ENCODE results near the gene DUOXA1.

The DUOXA1 gene

DNA sequence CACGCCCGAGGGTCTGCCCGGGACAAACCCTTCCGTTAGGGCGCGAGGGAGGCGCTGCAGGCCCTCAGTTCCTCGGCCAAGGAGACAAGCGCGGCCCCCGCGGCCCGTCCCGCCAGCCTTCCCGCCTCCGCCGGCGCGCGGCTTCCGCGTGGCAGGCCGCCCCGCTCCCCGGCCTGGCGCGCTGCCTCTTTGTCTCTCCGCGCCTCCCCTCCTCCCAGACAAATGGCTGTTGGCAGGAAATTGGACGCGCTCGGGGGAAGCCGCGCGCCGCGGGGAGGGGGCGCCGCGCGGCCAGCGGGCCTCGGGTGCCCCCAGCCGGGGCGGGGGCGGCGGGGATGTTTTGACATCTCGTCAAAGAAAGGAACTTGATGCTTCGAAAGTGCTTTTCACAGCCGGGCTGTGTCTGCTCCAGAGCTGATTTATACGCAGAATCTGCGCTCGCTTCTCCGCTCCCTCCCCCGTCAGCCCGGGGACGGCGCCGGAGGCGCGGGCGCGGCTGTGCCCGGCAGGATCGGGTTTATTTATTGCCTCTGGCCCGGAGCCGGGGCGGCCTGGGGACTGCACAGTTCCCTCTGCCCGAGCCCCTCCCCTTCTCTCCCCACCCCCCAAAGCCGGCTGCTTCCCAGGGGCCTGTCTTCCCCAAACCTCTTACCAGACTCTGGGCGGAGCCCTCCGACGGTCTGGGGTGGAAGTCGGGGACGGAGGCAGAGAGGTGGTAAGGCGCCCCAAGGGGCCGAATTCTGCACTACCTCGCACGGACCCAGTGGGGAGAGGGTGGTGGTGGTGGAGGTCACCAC is 37.4 kb upstream of the DUOXA1 start:
- no peaks in the 10 kb centered on the region for H3K27me3 ChIP-seq (ENCODE audit: control insufficient read depth in 1 of 2, insufficient read depth in 2 of 2, low read length in 2 of 2)
- peaks cover 0 to 5% of the 10 kb centered on the region in 2 donors for H3K36me3 ChIP-seq (ENCODE audit: control insufficient read depth in 1 of 2, insufficient read depth in 2 of 2, low read length in 2 of 2)
- H3K27ac ChIP-seq (ENCODE audit: low read depth, low read length): peak overlapping the region; percentile 79
- peak overlapping the region; percentile 65 to 67 for H3K4me3 ChIP-seq (ENCODE audit: low read depth in 1 of 2, low read length in 2 of 2)
- peaks cover 13 to 19% of the 10 kb centered on the region in 2 donors for H3K4me1 ChIP-seq (ENCODE audit: control insufficient read depth in 1 of 2, insufficient read depth in 2 of 2, low read length in 2 of 2)
- H3K9me3 ChIP-seq (ENCODE audit: control insufficient read depth in 1 of 2, low read length in 2 of 2): no peaks in the 10 kb centered on the region
- peak overlapping the region; percentile 60 to 75 for H3K9ac ChIP-seq (ENCODE audit: low read depth in 1 of 2, low read length in 2 of 2)

DNA sequence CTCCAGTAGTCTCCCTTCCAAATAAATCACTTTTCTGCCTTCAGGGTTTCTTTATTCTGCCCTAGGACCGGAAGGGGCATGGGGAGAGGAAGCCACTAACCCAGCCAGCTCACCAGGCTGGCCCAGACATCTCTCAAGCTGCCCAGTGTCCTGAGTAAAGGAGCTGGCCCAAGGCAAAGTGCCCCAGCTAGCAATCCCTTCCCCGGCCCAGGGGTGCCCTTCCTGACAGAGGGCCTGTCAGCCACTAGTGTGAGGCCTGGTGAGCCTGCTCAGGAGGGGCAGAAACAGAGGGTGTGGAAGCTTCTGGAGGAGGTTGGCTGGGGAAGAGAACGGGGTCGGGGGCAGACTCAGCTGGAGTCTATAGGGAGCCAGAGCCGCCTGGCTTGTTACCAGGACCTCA is 35.9 kb upstream of the DUOXA1 start:
- H3K9me3 ChIP-seq (ENCODE audit: control insufficient read depth in 1 of 2, low read length in 2 of 2): no peaks in the 10 kb centered on the region
- no peaks in the 10 kb centered on the region for H3K36me3 ChIP-seq (ENCODE audit: control insufficient read depth in 1 of 2, insufficient read depth in 2 of 2, low read length in 2 of 2)
- no peak overlapping the region for H3K4me3 ChIP-seq (ENCODE audit: low read depth in 1 of 2, low read length in 2 of 2)
- H3K4me1 ChIP-seq (ENCODE audit: control insufficient read depth in 1 of 2, insufficient read depth in 2 of 2, low read length in 2 of 2): peaks cover 13 to 19% of the 10 kb centered on the region in 2 donors
- H3K27ac ChIP-seq (ENCODE audit: low read depth, low read length): no peak overlapping the region
- no peak overlapping the region for H3K9ac ChIP-seq (ENCODE audit: low read depth in 1 of 2, low read length in 2 of 2)
- no peaks in the 10 kb centered on the region for H3K27me3 ChIP-seq (ENCODE audit: control insufficient read depth in 1 of 2, insufficient read depth in 2 of 2, low read length in 2 of 2)

DNA sequence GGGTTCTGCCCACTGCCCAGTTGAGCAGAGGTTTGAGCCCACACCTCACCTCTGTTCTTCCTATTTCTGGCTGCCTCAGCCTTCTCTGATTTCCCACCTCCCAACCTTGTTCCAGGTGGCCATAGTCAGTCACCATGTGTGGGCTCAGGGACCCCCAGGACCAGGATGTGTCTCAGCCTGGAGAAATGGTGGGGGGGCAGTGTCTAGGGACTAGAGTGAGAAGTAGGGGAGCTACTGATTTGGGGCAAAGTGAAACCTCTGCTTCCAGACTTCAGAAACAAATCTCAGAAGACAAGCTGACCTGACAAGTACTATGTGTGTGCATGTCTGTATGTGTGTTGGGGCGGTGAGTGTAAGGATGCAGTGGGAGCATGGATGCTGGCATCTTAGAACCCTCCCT is 35.2 kb upstream of the DUOXA1 start:
- Histone ChIP-seq H3K27me3 (ENCODE audit: control insufficient read depth in 1 of 2, insufficient read depth in 2 of 2, low read length in 2 of 2) (no peaks in the 10 kb centered on the region), H3K4me1 (ENCODE audit: control insufficient read depth in 1 of 2, insufficient read depth in 2 of 2, low read length in 2 of 2) (peaks cover 13 to 19% of the 10 kb centered on the region in 2 donors), H3K27ac (ENCODE audit: low read depth, low read length) (no peak overlapping the region), H3K9me3 (ENCODE audit: control insufficient read depth in 1 of 2, low read length in 2 of 2) (no peaks in the 10 kb centered on the region), H3K36me3 (ENCODE audit: control insufficient read depth in 1 of 2, insufficient read depth in 2 of 2, low read length in 2 of 2) (no peaks in the 10 kb centered on the region), H3K4me3 (ENCODE audit: low read depth in 1 of 2, low read length in 2 of 2) (no peak overlapping the region), H3K9ac (ENCODE audit: low read depth in 1 of 2, low read length in 2 of 2) (no peak overlapping the region)

DNA sequence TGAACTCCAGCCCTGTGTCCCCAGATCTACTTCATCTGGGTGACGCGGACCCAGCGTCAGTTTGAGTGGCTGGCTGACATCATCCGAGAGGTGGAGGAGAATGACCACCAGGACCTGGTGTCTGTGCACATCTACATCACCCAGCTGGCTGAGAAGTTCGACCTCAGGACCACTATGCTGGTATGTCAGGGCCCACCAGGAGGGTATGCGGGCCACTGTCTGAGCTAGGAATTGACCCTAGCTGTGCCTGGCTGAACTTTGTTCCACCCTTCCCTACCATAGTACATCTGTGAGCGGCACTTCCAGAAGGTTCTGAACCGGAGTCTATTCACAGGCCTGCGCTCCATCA is 33.8 kb upstream of the DUOXA1 start:
- no peak overlapping the region for H3K4me3 ChIP-seq (ENCODE audit: low read depth in 1 of 2, low read length in 2 of 2)
- H3K27me3 ChIP-seq (ENCODE audit: control insufficient read depth in 1 of 2, insufficient read depth in 2 of 2, low read length in 2 of 2): no peaks in the 10 kb centered on the region
- no peak overlapping the region for H3K27ac ChIP-seq (ENCODE audit: low read depth, low read length)
- H3K9ac ChIP-seq (ENCODE audit: low read depth in 1 of 2, low read length in 2 of 2): no peak overlapping the region
- no peaks in the 10 kb centered on the region for H3K36me3 ChIP-seq (ENCODE audit: control insufficient read depth in 1 of 2, insufficient read depth in 2 of 2, low read length in 2 of 2)
- no peaks in the 10 kb centered on the region for H3K9me3 ChIP-seq (ENCODE audit: control insufficient read depth in 1 of 2, low read length in 2 of 2)
- peaks cover 13 to 19% of the 10 kb centered on the region in 2 donors for H3K4me1 ChIP-seq (ENCODE audit: control insufficient read depth in 1 of 2, insufficient read depth in 2 of 2, low read length in 2 of 2)

DNA sequence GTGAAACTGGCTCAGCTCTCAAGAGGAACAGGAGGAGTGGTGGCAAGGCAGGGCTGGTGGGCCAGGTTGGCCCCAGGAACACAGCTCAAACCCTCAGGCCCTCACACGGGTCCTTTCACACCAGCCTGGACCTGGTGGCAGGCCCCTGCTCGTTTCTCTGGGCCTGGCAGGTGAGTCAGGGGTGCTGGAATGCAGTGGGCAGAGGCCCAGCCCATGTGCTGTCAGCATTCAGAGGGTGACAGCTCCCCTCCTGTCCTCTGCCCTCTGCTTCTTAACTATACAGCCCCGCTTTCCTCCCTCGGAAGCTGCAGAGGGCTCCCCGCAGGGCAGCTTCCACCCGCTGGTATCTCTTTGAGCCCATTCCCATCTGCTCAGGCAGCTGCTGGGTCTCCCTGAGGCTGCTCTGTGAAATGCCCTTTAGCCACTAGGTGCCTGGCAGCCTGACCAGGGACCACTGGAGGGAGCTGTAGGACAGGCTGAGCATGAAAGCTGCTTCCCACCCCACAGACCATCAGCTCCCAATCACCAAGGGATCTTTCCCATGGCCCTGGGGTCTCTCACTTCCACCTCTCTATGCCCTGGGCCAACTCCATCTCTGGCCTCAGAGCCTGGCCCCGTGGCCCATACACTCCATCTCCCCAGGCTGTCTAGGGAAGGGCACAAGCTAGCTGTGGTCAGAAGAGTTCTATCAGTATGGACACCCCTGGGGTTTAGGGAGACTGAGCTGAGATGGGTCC is 33.3 kb upstream of the DUOXA1 start:
- Histone ChIP-seq H3K27me3 (ENCODE audit: control insufficient read depth in 1 of 2, insufficient read depth in 2 of 2, low read length in 2 of 2) (no peaks in the 10 kb centered on the region), H3K9me3 (ENCODE audit: control insufficient read depth in 1 of 2, low read length in 2 of 2) (no peaks in the 10 kb centered on the region), H3K4me1 (ENCODE audit: control insufficient read depth in 1 of 2, insufficient read depth in 2 of 2, low read length in 2 of 2) (peaks cover 13 to 19% of the 10 kb centered on the region in 2 donors), H3K27ac (ENCODE audit: low read depth, low read length) (no peak overlapping the region), H3K36me3 (ENCODE audit: control insufficient read depth in 1 of 2, insufficient read depth in 2 of 2, low read length in 2 of 2) (no peaks in the 10 kb centered on the region), H3K9ac (ENCODE audit: low read depth in 1 of 2, low read length in 2 of 2) (peak overlapping the region in 1 of 2 donors; percentile 20), H3K4me3 (ENCODE audit: low read depth in 1 of 2, low read length in 2 of 2) (no peak overlapping the region)

DNA sequence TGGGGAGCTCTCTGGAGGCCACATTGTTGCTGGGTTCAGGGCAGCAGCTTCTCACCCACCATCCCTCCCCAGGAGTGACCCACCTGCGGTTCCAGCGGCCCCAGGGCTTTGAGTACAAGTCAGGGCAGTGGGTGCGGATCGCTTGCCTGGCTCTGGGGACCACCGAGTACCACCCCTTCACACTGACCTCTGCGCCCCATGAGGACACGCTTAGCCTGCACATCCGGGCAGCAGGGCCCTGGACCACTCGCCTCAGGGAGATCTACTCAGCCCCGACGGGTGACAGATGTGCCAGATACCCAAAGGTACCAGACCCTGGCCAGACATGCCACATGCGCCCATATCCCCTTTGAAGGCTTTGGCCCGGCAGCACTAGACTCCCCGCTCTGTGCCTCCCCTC is 32.0 kb upstream of the DUOXA1 start:
- Histone ChIP-seq H3K4me3 (ENCODE audit: low read depth in 1 of 2, low read length in 2 of 2) (no peak overlapping the region), H3K9ac (ENCODE audit: low read depth in 1 of 2, low read length in 2 of 2) (no peak overlapping the region), H3K27ac (ENCODE audit: low read depth, low read length) (no peak overlapping the region), H3K4me1 (ENCODE audit: control insufficient read depth in 1 of 2, insufficient read depth in 2 of 2, low read length in 2 of 2) (peaks cover 13 to 19% of the 10 kb centered on the region in 2 donors), H3K9me3 (ENCODE audit: control insufficient read depth in 1 of 2, low read length in 2 of 2) (no peaks in the 10 kb centered on the region), H3K36me3 (ENCODE audit: control insufficient read depth in 1 of 2, insufficient read depth in 2 of 2, low read length in 2 of 2) (no peaks in the 10 kb centered on the region), H3K27me3 (ENCODE audit: control insufficient read depth in 1 of 2, insufficient read depth in 2 of 2, low read length in 2 of 2) (no peaks in the 10 kb centered on the region)

DNA sequence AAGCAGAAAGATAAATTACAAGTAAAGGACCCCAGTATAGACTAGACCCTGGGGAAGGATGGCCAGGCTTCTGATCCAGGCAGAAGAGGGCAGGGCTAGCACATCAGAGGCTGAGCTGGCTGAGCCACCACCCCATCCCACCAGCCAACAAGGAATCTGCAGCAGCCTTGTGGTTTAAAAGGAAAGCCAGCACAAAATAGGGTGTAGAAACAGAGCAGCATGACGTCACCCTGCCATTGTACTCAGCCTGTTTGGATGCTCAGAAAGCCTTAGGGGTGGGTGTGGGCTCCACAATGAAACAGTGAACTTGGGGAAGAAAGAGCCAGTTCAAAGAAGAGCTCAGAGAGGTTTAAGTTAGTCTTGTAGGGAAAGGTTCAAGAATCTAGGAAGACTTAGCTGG is 28.3 kb upstream of the DUOXA1 start:
- no peak overlapping the region for H3K9ac ChIP-seq (ENCODE audit: low read depth in 1 of 2, low read length in 2 of 2)
- H3K36me3 ChIP-seq (ENCODE audit: control insufficient read depth in 1 of 2, insufficient read depth in 2 of 2, low read length in 2 of 2): no peaks in the 10 kb centered on the region
- H3K4me1 ChIP-seq (ENCODE audit: control insufficient read depth in 1 of 2, insufficient read depth in 2 of 2, low read length in 2 of 2): peaks cover 3 to 4% of the 10 kb centered on the region in 2 donors
- no peak overlapping the region for H3K27ac ChIP-seq (ENCODE audit: low read depth, low read length)
- H3K27me3 ChIP-seq (ENCODE audit: control insufficient read depth in 1 of 2, insufficient read depth in 2 of 2, low read length in 2 of 2): no peaks in the 10 kb centered on the region
- no peak overlapping the region for H3K4me3 ChIP-seq (ENCODE audit: low read depth in 1 of 2, low read length in 2 of 2)
- no peaks in the 10 kb centered on the region for H3K9me3 ChIP-seq (ENCODE audit: control insufficient read depth in 1 of 2, low read length in 2 of 2)

DNA sequence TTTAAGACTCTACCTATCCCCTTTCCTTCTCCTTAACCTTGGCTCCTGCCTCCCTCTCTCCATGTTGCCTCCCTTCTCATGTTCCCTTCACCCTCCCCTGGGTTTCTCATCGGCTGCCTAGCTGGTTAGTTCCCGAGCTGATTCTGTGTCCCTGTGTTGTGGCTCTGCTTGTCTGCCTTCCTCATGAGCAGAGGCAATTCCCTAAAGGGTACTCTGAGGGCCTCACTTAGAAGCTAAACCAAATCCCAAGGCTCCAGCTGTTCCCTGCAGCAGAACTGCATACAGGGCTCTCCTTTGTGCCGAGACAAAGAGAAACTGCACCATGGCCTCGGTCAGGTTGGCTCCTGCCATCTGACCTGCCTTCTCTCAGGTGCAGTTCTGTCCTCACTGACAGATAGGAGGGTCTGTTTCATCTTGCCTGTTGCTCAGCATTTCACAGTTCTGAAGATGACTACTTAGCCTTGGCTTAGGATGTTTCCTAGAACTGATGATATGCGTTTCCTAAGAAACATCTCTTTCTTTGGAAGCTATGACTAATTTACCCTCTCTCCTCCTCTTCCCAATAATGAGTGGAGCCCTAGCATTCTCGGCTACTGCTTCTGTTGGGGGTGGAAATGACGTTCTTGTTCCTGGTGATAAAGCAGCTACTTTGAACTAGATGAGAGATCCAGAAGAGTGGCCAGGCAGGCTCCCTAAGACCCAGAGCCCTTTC is 27.2 kb upstream of the DUOXA1 start:
- Histone ChIP-seq H3K9ac (ENCODE audit: low read depth in 1 of 2, low read length in 2 of 2) (no peak overlapping the region), H3K27me3 (ENCODE audit: control insufficient read depth in 1 of 2, insufficient read depth in 2 of 2, low read length in 2 of 2) (no peaks in the 10 kb centered on the region), H3K27ac (ENCODE audit: low read depth, low read length) (no peak overlapping the region), H3K4me1 (ENCODE audit: control insufficient read depth in 1 of 2, insufficient read depth in 2 of 2, low read length in 2 of 2) (no peaks in the 10 kb centered on the region), H3K36me3 (ENCODE audit: control insufficient read depth in 1 of 2, insufficient read depth in 2 of 2, low read length in 2 of 2) (no peaks in the 10 kb centered on the region), H3K9me3 (ENCODE audit: control insufficient read depth in 1 of 2, low read length in 2 of 2) (no peaks in the 10 kb centered on the region), H3K4me3 (ENCODE audit: low read depth in 1 of 2, low read length in 2 of 2) (no peak overlapping the region)

DNA sequence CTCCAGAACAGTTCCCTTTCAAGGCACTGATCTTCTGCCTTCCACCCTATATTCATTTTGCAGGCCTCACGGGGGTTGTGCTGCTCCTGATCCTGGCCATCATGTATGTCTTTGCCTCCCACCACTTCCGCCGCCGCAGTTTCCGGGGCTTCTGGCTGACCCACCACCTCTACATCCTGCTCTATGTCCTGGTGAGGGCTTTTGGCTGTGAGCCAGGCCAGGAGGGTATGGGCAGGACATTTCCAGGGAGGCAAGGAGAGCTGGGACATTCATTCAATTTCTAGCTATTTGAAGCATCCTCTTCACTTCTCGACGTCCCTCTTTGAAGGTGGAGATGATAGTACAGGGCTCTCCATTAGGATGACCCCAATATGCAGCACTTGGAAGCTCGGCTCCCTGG is 26.1 kb upstream of the DUOXA1 start:
- Histone ChIP-seq H3K9ac (ENCODE audit: low read depth in 1 of 2, low read length in 2 of 2) (no peak overlapping the region), H3K4me3 (ENCODE audit: low read depth in 1 of 2, low read length in 2 of 2) (no peak overlapping the region), H3K27ac (ENCODE audit: low read depth, low read length) (no peak overlapping the region), H3K9me3 (ENCODE audit: control insufficient read depth in 1 of 2, low read length in 2 of 2) (no peaks in the 10 kb centered on the region), H3K27me3 (ENCODE audit: control insufficient read depth in 1 of 2, insufficient read depth in 2 of 2, low read length in 2 of 2) (no peaks in the 10 kb centered on the region), H3K36me3 (ENCODE audit: control insufficient read depth in 1 of 2, insufficient read depth in 2 of 2, low read length in 2 of 2) (no peaks in the 10 kb centered on the region), H3K4me1 (ENCODE audit: control insufficient read depth in 1 of 2, insufficient read depth in 2 of 2, low read length in 2 of 2) (no peaks in the 10 kb centered on the region)
